HL-60/S4 (cell line): ENCODE results near the gene SEC14L1.
"Not testable (repeated sequence)": the region's sequence is repeated elsewhere in the genome, so short reads cannot be mapped to it uniquely, and the experiment has no call there.

Experiments
- in situ Hi-C: fragments of 300-500 bp; cut with MboI; formaldehyde crosslinking; loops from 2 replicates; pipeline ENCODE4 v1.14.3; 2022; ENCODE audit warnings: low sequenced_read_pairs

SEC14L1 gene

GRCh38 chr17:77140878-77141767, at the start of gene SEC14L1:
SEC14L1 (plus strand) TSS chr17:77140969; CDS start chr17:77143597, 2,628 bp downstream.
- in situ Hi-C loops, result loop anchor here (10.0 kb wide), 1 partner anchor 46 kb away; no protein-coding TSS in a partner anchor

GRCh38 chr17:77092025-77092424, 48.7 kb upstream of the SEC14L1 start:
- in situ Hi-C loops, result loop anchor here (10.0 kb wide), 2 partner anchors 53 to 113 kb away; partner anchors contain the start of gene SEC14L1

GRCh38 chr17:77095461-77095860, 45.3 kb upstream of the SEC14L1 start:
- in situ Hi-C loops, result loop anchor here (10.0 kb wide), 2 partner anchors 49 to 109 kb away; partner anchors contain the start of gene SEC14L1

GRCh38 chr17:77096570-77097214, 44.1 kb upstream of the SEC14L1 start:
- in situ Hi-C loops, result loop anchor here (10.0 kb wide), 2 partner anchors 48 to 108 kb away; partner anchors contain the start of gene SEC14L1

- in situ Hi-C loops, result loop anchor here (10.0 kb wide), 2 partner anchors 47 to 107 kb away; partner anchors contain the start of gene SEC14L1
These were observed 43.1 kb upstream of the SEC14L1 start for GRCh38 chr17:77097631-77098180.

GRCh38 chr17:77098884-77099545, 41.8 kb upstream of the SEC14L1 start:
- in situ Hi-C loops, result loop anchor here (10.0 kb wide), 2 partner anchors 46 to 106 kb away; partner anchors contain the start of gene SEC14L1

GRCh38 chr17:77099997-77100396, 40.8 kb upstream of the SEC14L1 start:
- in situ Hi-C loops, result loop anchor here (10.0 kb wide), 2 partner anchors 45 to 105 kb away; partner anchors contain the start of gene SEC14L1

GRCh38 chr17:77101521-77102410, 39.0 kb upstream of the SEC14L1 start:
- in situ Hi-C loops, result no loop called here

- in situ Hi-C loops, result not testable (repeated sequence)
These were observed 38.2 kb upstream of the SEC14L1 start for GRCh38 chr17:77102411-77103134.

GRCh38 chr17:77105706-77106105, 35.1 kb upstream of the SEC14L1 start:
- in situ Hi-C loops, result no loop called here

GRCh38 chr17:77106874-77107358, 33.9 kb upstream of the SEC14L1 start:
- in situ Hi-C loops, result no loop called here

- in situ Hi-C loops, result no loop called here
These were observed 33.0 kb upstream of the SEC14L1 start for GRCh38 chr17:77107506-77108433.

- in situ Hi-C loops, result no loop called here
These were observed 31.5 kb upstream of the SEC14L1 start for GRCh38 chr17:77109159-77109759.

- in situ Hi-C loops, result no loop called here
These were observed 30.9 kb upstream of the SEC14L1 start for GRCh38 chr17:77109764-77110359.

GRCh38 chr17:77111165-77111933, 29.4 kb upstream of the SEC14L1 start:
- in situ Hi-C loops, result not testable (repeated sequence)

- in situ Hi-C loops, result no loop called here
These were observed 28.9 kb upstream of the SEC14L1 start for GRCh38 chr17:77111934-77112296.
